Neutrophil (primary cell): ENCODE data around the gene PRDM16.

Experiments used
- H3K27ac ChIP-seq: fragments of 200-600 bp; sonication (generic); 2 replicates; pipeline ENCODE4 v1.5.1; 2016; ENCODE audit warnings: mild to moderate bottlenecking, moderate library complexity
- H3K27me3 ChIP-seq: fragments of 200-600 bp; sonication (generic); 2 replicates; pipeline ENCODE4 v1.6.0; 2016; ENCODE audit warnings: mild to moderate bottlenecking
- H3K36me3 ChIP-seq: fragments of 200-600 bp; sonication (generic); 2 replicates; pipeline ENCODE4 v1.5.1; 2017
- H3K4me1 ChIP-seq, 2 experiments: fragments of 200-600 bp in 1 of 2; sonication (generic) in 1 of 2; 1 replicate in 1 of 2; 2 replicates in 1 of 2; pipeline versions ENCODE4 v1.5.1 to v1.6.1; 2013 to 2016; ENCODE audit warnings: low read depth in 1 of 2, low read length in 1 of 2, mild to moderate bottlenecking in 1 of 2, moderate library complexity in 1 of 2; ENCODE audit not compliant: control insufficient read depth in 1 of 2, insufficient read depth in 1 of 2
- H3K4me3 ChIP-seq, 2 experiments: fragments of 200-600 bp in 1 of 2; sonication (generic) in 1 of 2; 1 replicate in 1 of 2; 2 replicates in 1 of 2; pipeline ENCODE4 v1.5.1; 2013 to 2016; ENCODE audit warnings: low read depth in 1 of 2, low read length in 1 of 2, mild to moderate bottlenecking in 1 of 2, moderate library complexity in 1 of 2
- H3K9me3 ChIP-seq: fragments of 200-600 bp; sonication (generic); 2 replicates; pipeline ENCODE4 v1.5.1; 2016
- TF ChIP-seq, protein P1 (sequence below): fragments of 200-600 bp; sonication (generic); IDR thresholded peaks from 2 replicates; pipeline ENCODE4 v1.5.1; 2016; ENCODE audit warnings: antibody characterized with exemption

The PRDM16 gene

GRCh38 chr1:3459051-3459908 is 390.3 kb downstream of the PRDM16 start:
- H3K36me3 ChIP-seq: no peaks in the 10 kb centered on the region
- peaks cover 52% of the 10 kb centered on the region for H3K27me3 ChIP-seq
- H3K4me3 ChIP-seq: no peak overlapping the region
- no peak overlapping the region for H3K27ac ChIP-seq
- TF ChIP-seq, protein P1, sequence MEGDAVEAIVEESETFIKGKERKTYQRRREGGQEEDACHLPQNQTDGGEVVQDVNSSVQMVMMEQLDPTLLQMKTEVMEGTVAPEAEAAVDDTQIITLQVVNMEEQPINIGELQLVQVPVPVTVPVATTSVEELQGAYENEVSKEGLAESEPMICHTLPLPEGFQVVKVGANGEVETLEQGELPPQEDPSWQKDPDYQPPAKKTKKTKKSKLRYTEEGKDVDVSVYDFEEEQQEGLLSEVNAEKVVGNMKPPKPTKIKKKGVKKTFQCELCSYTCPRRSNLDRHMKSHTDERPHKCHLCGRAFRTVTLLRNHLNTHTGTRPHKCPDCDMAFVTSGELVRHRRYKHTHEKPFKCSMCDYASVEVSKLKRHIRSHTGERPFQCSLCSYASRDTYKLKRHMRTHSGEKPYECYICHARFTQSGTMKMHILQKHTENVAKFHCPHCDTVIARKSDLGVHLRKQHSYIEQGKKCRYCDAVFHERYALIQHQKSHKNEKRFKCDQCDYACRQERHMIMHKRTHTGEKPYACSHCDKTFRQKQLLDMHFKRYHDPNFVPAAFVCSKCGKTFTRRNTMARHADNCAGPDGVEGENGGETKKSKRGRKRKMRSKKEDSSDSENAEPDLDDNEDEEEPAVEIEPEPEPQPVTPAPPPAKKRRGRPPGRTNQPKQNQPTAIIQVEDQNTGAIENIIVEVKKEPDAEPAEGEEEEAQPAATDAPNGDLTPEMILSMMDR: no peak
- peaks cover 0 to 9% of the 10 kb centered on the region in 2 experiments for H3K4me1 ChIP-seq
- no peaks in the 10 kb centered on the region for H3K9me3 ChIP-seq

DNA sequence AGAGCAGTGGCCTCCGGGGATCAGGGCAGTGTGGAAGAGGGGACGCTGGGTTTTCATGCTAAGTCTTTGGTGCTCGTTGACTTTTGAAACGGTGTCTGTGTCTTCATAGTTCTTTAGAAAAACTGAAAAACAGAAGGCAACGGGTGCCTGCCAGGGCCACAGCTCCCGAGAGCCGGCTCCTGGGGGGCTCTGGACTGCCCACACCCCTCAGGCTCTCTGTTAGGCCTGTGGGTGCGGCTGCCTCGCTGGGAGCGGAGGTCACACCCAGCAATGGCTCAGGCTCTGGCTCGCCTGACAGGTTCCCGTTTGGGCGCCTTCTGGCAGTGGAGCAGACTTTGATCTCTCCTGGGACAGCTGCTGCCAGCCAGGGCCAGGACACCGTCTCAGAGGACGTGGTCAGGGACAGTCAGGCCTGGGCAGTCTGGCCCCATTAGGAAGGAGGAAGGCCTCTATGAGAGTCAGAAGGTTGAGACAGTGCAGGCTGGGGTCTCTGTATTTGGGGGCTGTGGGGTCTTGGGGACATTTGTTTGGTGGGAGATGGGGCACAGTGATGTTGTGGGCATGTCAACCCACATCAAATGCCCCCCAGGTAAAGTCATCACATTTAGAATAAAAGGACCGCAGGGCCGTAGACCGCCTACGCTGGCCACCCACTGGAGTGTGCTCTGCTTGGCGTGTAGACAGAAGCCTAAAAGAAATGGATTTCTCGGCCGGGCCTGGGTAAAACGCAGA is 391.1 kb downstream of the PRDM16 start:
- peaks cover 43% of the 10 kb centered on the region for H3K27me3 ChIP-seq
- H3K9me3 ChIP-seq: no peaks in the 10 kb centered on the region
- H3K4me3 ChIP-seq: no peak overlapping the region
- peaks cover 0 to under 1% of the 10 kb centered on the region in 2 experiments for H3K4me1 ChIP-seq
- TF ChIP-seq, protein P1: no peak
- H3K36me3 ChIP-seq: no peaks in the 10 kb centered on the region
- no peak overlapping the region for H3K27ac ChIP-seq

GRCh38 chr1:3460672-3461131 is 391.7 kb downstream of the PRDM16 start:
- Histone ChIP-seq H3K4me3 (no peak overlapping the region), H3K9me3 (no peaks in the 10 kb centered on the region), H3K27me3 (peaks cover 37% of the 10 kb centered on the region), H3K36me3 (no peaks in the 10 kb centered on the region), H3K4me1 (no peaks in the 10 kb centered on the region), H3K27ac (no peak overlapping the region)
- TF ChIP-seq, protein P1: no peak

GRCh38 chr1:3461238-3461933 is 392.4 kb downstream of the PRDM16 start:
- Histone ChIP-seq H3K27ac (no peak overlapping the region), H3K4me3 (no peak overlapping the region), H3K4me1 (no peaks in the 10 kb centered on the region), H3K36me3 (no peaks in the 10 kb centered on the region), H3K27me3 (peaks cover 31% of the 10 kb centered on the region), H3K9me3 (no peaks in the 10 kb centered on the region)
- TF ChIP-seq, protein P1: no peak

DNA sequence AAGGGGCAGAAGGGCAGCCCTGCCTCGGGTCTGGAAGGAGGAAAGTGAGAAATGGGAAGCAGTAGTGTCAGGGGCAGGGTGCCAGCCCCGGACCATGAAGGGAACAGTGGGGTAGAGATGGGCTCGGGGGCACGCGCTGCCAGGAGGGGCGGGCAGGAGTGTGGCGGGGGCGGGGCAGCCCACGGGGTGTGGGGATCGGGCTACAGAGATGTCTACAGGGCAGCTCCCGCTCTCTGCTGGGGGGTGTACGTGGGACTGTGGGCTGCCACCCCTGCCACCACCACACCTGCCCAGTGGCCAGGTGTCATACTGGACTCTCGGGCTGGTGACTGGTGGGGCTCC is 392.9 kb downstream of the PRDM16 start:
- Histone ChIP-seq H3K27me3 (peaks cover 25% of the 10 kb centered on the region), H3K9me3 (no peaks in the 10 kb centered on the region), H3K27ac (no peak overlapping the region), H3K4me3 (no peak overlapping the region), H3K36me3 (no peaks in the 10 kb centered on the region), H3K4me1 (no peaks in the 10 kb centered on the region)
- TF ChIP-seq, protein P1: no peak
